ENCODE results near the gene SSR1. TPM values are rescaled to one million over a fixed set of nuclear protein-coding genes. Genes with fewer than 3 reads are reported as not detected.
A peak's percentile ranks its signal among the peaks of the same experiment; 100 is the strongest.
"Not testable (repeated sequence)": the region's sequence is repeated elsewhere in the genome, so short reads cannot be mapped to it uniquely, and the experiment has no call there.

The SSR1 gene
- total and polyA plus RNA-seq, 9 donors: 62.7 to 110 (median 75.5) TPM

GRCh38 chr6:7341271-7341670 is 28.3 kb upstream of the SSR1 start:
- DNase-seq: no peak
- H3K4me3 ChIP-seq (ENCODE audit: low read length): no peak overlapping the region
- 92% methylated on average over 2 of the region's 3 CpGs for WGBS (ENCODE audit: insufficient coverage)

GRCh38 chr6:7339007-7339732 is 26.2 kb upstream of the SSR1 start:
- DNase-seq; H3K36me3 ChIP-seq (ENCODE audit: control insufficient read depth, insufficient read depth, low read length); H3K27me3 ChIP-seq (ENCODE audit: control insufficient read depth, insufficient read depth, low read length); H3K4me1 ChIP-seq (ENCODE audit: control insufficient read depth, insufficient read depth, low read length); H3K27ac ChIP-seq (ENCODE audit: low read length); H3K4me3 ChIP-seq (ENCODE audit: low read length); H3K9me3 ChIP-seq (replicated peaks; ENCODE audit: control insufficient read depth, low read depth, low read length): not testable (repeated sequence)
- 74% methylated on average over 10 of the region's 14 CpGs for WGBS (ENCODE audit: insufficient coverage)

More at GRCh38 chr6:7341271-7341670, 28.3 kb upstream of the SSR1 start:
- Histone ChIP-seq H3K4me1 (ENCODE audit: control insufficient read depth, insufficient read depth, low read length) (no peaks in the 10 kb centered on the region), H3K27me3 (ENCODE audit: control insufficient read depth, insufficient read depth, low read length) (no peaks in the 10 kb centered on the region), H3K27ac (ENCODE audit: low read length) (no peak overlapping the region), H3K9me3 (replicated peaks; ENCODE audit: control insufficient read depth, low read depth, low read length) (no peaks in the 10 kb centered on the region), H3K36me3 (ENCODE audit: control insufficient read depth, insufficient read depth, low read length) (no peaks in the 10 kb centered on the region)

GRCh38 chr6:7338031-7338430 is 25.0 kb upstream of the SSR1 start:
- H3K9me3 ChIP-seq (replicated peaks; ENCODE audit: control insufficient read depth, low read depth, low read length): no peaks in the 10 kb centered on the region
- H3K36me3 ChIP-seq (ENCODE audit: control insufficient read depth, insufficient read depth, low read length): no peaks in the 10 kb centered on the region
- no peak for DNase-seq
- H3K4me3 ChIP-seq (ENCODE audit: low read length): no peak overlapping the region
- H3K27ac ChIP-seq (ENCODE audit: low read length): no peak overlapping the region
- no peaks in the 10 kb centered on the region for H3K27me3 ChIP-seq (ENCODE audit: control insufficient read depth, insufficient read depth, low read length)
- no CpG with 5 or more reads among the region's 2 CpGs for WGBS (ENCODE audit: insufficient coverage)
- H3K4me1 ChIP-seq (ENCODE audit: control insufficient read depth, insufficient read depth, low read length): no peaks in the 10 kb centered on the region

GRCh38 chr6:7335519-7335918 is 22.5 kb upstream of the SSR1 start:
- WGBS (ENCODE audit: insufficient coverage): 80% methylated on average over 1 of the region's 3 CpGs
- DNase-seq: no peak
- no peaks in the 10 kb centered on the region for H3K27me3 ChIP-seq (ENCODE audit: control insufficient read depth, insufficient read depth, low read length)
- no peaks in the 10 kb centered on the region for H3K9me3 ChIP-seq (replicated peaks; ENCODE audit: control insufficient read depth, low read depth, low read length)
- H3K4me3 ChIP-seq (ENCODE audit: low read length): no peak overlapping the region
- no peaks in the 10 kb centered on the region for H3K36me3 ChIP-seq (ENCODE audit: control insufficient read depth, insufficient read depth, low read length)
- H3K27ac ChIP-seq (ENCODE audit: low read length): no peak overlapping the region
- H3K4me1 ChIP-seq (ENCODE audit: control insufficient read depth, insufficient read depth, low read length): peaks cover 2% of the 10 kb centered on the region

GRCh38 chr6:7334685-7335084 is 21.7 kb upstream of the SSR1 start:
- peaks cover 2% of the 10 kb centered on the region for H3K4me1 ChIP-seq (ENCODE audit: control insufficient read depth, insufficient read depth, low read length)
- no peak overlapping the region for H3K4me3 ChIP-seq (ENCODE audit: low read length)
- H3K27me3 ChIP-seq (ENCODE audit: control insufficient read depth, insufficient read depth, low read length): no peaks in the 10 kb centered on the region
- H3K36me3 ChIP-seq (ENCODE audit: control insufficient read depth, insufficient read depth, low read length): no peaks in the 10 kb centered on the region
- 86% methylated on average over 3 of the region's 3 CpGs for WGBS (ENCODE audit: insufficient coverage)
- H3K27ac ChIP-seq (ENCODE audit: low read length): no peak overlapping the region
- no peaks in the 10 kb centered on the region for H3K9me3 ChIP-seq (replicated peaks; ENCODE audit: control insufficient read depth, low read depth, low read length)
- no peak for DNase-seq

- H3K4me1 ChIP-seq (ENCODE audit: control insufficient read depth, insufficient read depth, low read length): peaks cover 2% of the 10 kb centered on the region
- WGBS (ENCODE audit: insufficient coverage): 71% methylated on average over 6 of the region's 8 CpGs
- H3K27me3 ChIP-seq (ENCODE audit: control insufficient read depth, insufficient read depth, low read length): no peaks in the 10 kb centered on the region
- DNase-seq: no peak
- no peak overlapping the region for H3K4me3 ChIP-seq (ENCODE audit: low read length)
- H3K9me3 ChIP-seq (replicated peaks; ENCODE audit: control insufficient read depth, low read depth, low read length): no peaks in the 10 kb centered on the region
- H3K36me3 ChIP-seq (ENCODE audit: control insufficient read depth, insufficient read depth, low read length): no peaks in the 10 kb centered on the region
- no peak overlapping the region for H3K27ac ChIP-seq (ENCODE audit: low read length)
Measured at GRCh38 chr6:7332090-7332745, 19.2 kb upstream of the SSR1 start.

GRCh38 chr6:7331452-7331851 is 18.5 kb upstream of the SSR1 start:
- H3K4me1 ChIP-seq (ENCODE audit: control insufficient read depth, insufficient read depth, low read length): peaks cover 2% of the 10 kb centered on the region
- no peaks in the 10 kb centered on the region for H3K27me3 ChIP-seq (ENCODE audit: control insufficient read depth, insufficient read depth, low read length)
- no peaks in the 10 kb centered on the region for H3K36me3 ChIP-seq (ENCODE audit: control insufficient read depth, insufficient read depth, low read length)
- no peak for DNase-seq
- H3K9me3 ChIP-seq (replicated peaks; ENCODE audit: control insufficient read depth, low read depth, low read length): no peaks in the 10 kb centered on the region
- H3K4me3 ChIP-seq (ENCODE audit: low read length): no peak overlapping the region
- WGBS (ENCODE audit: insufficient coverage): 78% methylated on average over 6 of the region's 7 CpGs
- no peak overlapping the region for H3K27ac ChIP-seq (ENCODE audit: low read length)

GRCh38 chr6:7328243-7328642 is 15.2 kb upstream of the SSR1 start:
- H3K27me3 ChIP-seq (ENCODE audit: control insufficient read depth, insufficient read depth, low read length): no peaks in the 10 kb centered on the region
- H3K36me3 ChIP-seq (ENCODE audit: control insufficient read depth, insufficient read depth, low read length): no peaks in the 10 kb centered on the region
- no peak overlapping the region for H3K27ac ChIP-seq (ENCODE audit: low read length)
- no peak overlapping the region for H3K4me3 ChIP-seq (ENCODE audit: low read length)
- WGBS (ENCODE audit: insufficient coverage): 45% methylated on average over 2 of the region's 2 CpGs
- H3K4me1 ChIP-seq (ENCODE audit: control insufficient read depth, insufficient read depth, low read length): peaks cover 2% of the 10 kb centered on the region
- no peak for DNase-seq
- no peaks in the 10 kb centered on the region for H3K9me3 ChIP-seq (replicated peaks; ENCODE audit: control insufficient read depth, low read depth, low read length)

- H3K27me3 ChIP-seq (ENCODE audit: control insufficient read depth, insufficient read depth, low read length): peaks cover 2% of the 10 kb centered on the region
- H3K9me3 ChIP-seq (replicated peaks; ENCODE audit: control insufficient read depth, low read depth, low read length): no peaks in the 10 kb centered on the region
- H3K36me3 ChIP-seq (ENCODE audit: control insufficient read depth, insufficient read depth, low read length): no peaks in the 10 kb centered on the region
- no peak overlapping the region for H3K27ac ChIP-seq (ENCODE audit: low read length)
- 38% methylated on average over 1 of the region's 3 CpGs for WGBS (ENCODE audit: insufficient coverage)
- no peaks in the 10 kb centered on the region for H3K4me1 ChIP-seq (ENCODE audit: control insufficient read depth, insufficient read depth, low read length)
- no peak overlapping the region for H3K4me3 ChIP-seq (ENCODE audit: low read length)
- DNase-seq: no peak
Measured at GRCh38 chr6:7325750-7326149, 12.8 kb upstream of the SSR1 start.

- H3K4me3 ChIP-seq (ENCODE audit: low read length): no peak overlapping the region
- no peaks in the 10 kb centered on the region for H3K36me3 ChIP-seq (ENCODE audit: control insufficient read depth, insufficient read depth, low read length)
- peaks cover 2% of the 10 kb centered on the region for H3K27me3 ChIP-seq (ENCODE audit: control insufficient read depth, insufficient read depth, low read length)
- peak; percentile 77 for DNase-seq
- H3K4me1 ChIP-seq (ENCODE audit: control insufficient read depth, insufficient read depth, low read length): no peaks in the 10 kb centered on the region
- no peaks in the 10 kb centered on the region for H3K9me3 ChIP-seq (replicated peaks; ENCODE audit: control insufficient read depth, low read depth, low read length)
- WGBS (ENCODE audit: insufficient coverage): 65% methylated on average over 6 of the region's 7 CpGs
- no peak overlapping the region for H3K27ac ChIP-seq (ENCODE audit: low read length)
Measured at GRCh38 chr6:7324520-7324919, 11.5 kb upstream of the SSR1 start.
